Trophoblast cell (in vitro differentiated cells and primary cell): ENCODE data around the gene P2RY6.

Experiments
- DNase-seq, 2 donors: peaks; one replicate each; pipeline ENCODE4 v3.0.0-alpha.2; 2016
- H2AFZ ChIP-seq: 2 replicates; pipeline ENCODE4 v1.6.1; 2013; ENCODE audit warnings: low read length, moderate library complexity, mild to moderate bottlenecking; ENCODE audit not compliant: insufficient read depth, poor library complexity
- H2AK5ac ChIP-seq: 2 replicates; pipeline ENCODE4 v1.6.1; 2013; ENCODE audit warnings: mild to moderate bottlenecking, low read length
- H2BK120ac ChIP-seq: 2 replicates; pipeline ENCODE4 v1.6.1; 2013; ENCODE audit warnings: low read length, mild to moderate bottlenecking, moderate library complexity; ENCODE audit not compliant: insufficient read depth, poor library complexity
- H2BK12ac ChIP-seq: 2 replicates; pipeline ENCODE4 v1.6.1; 2013; ENCODE audit warnings: mild to moderate bottlenecking, low read length, moderate library complexity
- H2BK5ac ChIP-seq: 2 replicates; pipeline ENCODE4 v1.6.1; 2013; ENCODE audit warnings: low read length, low read depth, moderate library complexity, mild to moderate bottlenecking; ENCODE audit not compliant: poor library complexity
- H3K14ac ChIP-seq: 2 replicates; pipeline ENCODE4 v1.6.1; 2013; ENCODE audit warnings: mild to moderate bottlenecking, low read length
- H3K18ac ChIP-seq: 2 replicates; pipeline ENCODE4 v1.6.1; 2013; ENCODE audit warnings: mild to moderate bottlenecking, low read length
- H3K23ac ChIP-seq: 2 replicates; pipeline ENCODE4 v1.6.1; 2013; ENCODE audit warnings: low read length
- H3K27ac ChIP-seq: 2 replicates; pipeline ENCODE4 v1.5.1; 2013; ENCODE audit warnings: low read depth, mild to moderate bottlenecking, inconsistent platforms, low read length, moderate library complexity
- H3K27me3 ChIP-seq: 2 replicates; pipeline ENCODE4 v1.6.1; 2013; ENCODE audit warnings: inconsistent platforms, mild to moderate bottlenecking, low read length, moderate library complexity; ENCODE audit not compliant: insufficient read depth
- H3K36me3 ChIP-seq, 2 experiments: 1 replicate in 1 of 2; 2 replicates in 1 of 2; pipeline ENCODE4 v1.6.1; 2013; ENCODE audit warnings: low read length in 2 of 2, mild to moderate bottlenecking in 2 of 2, moderate library complexity in 1 of 2; ENCODE audit not compliant: insufficient read depth in 2 of 2, control insufficient read depth in 1 of 2
- H3K4ac ChIP-seq: 2 replicates; pipeline ENCODE4 v1.6.1; 2013; ENCODE audit warnings: low read depth, mild to moderate bottlenecking, low read length, moderate library complexity
- H3K4me1 ChIP-seq, 2 experiments: 1 replicate in 1 of 2; 2 replicates in 1 of 2; pipeline ENCODE4 v1.6.1; 2013; ENCODE audit warnings: low read length in 2 of 2, mild to moderate bottlenecking in 2 of 2, moderate library complexity in 1 of 2; ENCODE audit not compliant: insufficient read depth in 2 of 2, control insufficient read depth in 1 of 2
- H3K4me2 ChIP-seq: 2 replicates; pipeline ENCODE4 v1.6.1; 2013; ENCODE audit warnings: inconsistent platforms, mild to moderate bottlenecking, low read length, moderate library complexity
- H3K4me3 ChIP-seq: 2 replicates; pipeline ENCODE4 v1.5.1; 2013; ENCODE audit warnings: mild to moderate bottlenecking, low read depth, low read length, inconsistent platforms
- H3K79me1 ChIP-seq: one replicate; pipeline ENCODE4 v1.6.1; 2013; ENCODE audit warnings: low read length
- H3K79me2 ChIP-seq: 2 replicates; pipeline ENCODE4 v1.6.1; 2013; ENCODE audit warnings: low read length, mild to moderate bottlenecking; ENCODE audit not compliant: control insufficient read depth, insufficient read depth, poor library complexity
- H3K9ac ChIP-seq: 2 replicates; pipeline ENCODE4 v1.6.1; 2013; ENCODE audit warnings: mild to moderate bottlenecking, low read length
- H3K9me3 ChIP-seq: 2 replicates; pipeline ENCODE4 v1.6.1; 2013; ENCODE audit warnings: low read depth, mild to moderate bottlenecking, control low read depth, inconsistent platforms, low read length; ENCODE audit not compliant: insufficient read depth
- H4K12ac ChIP-seq: 2 replicates; pipeline ENCODE4 v1.6.1; 2013; ENCODE audit warnings: low read depth, mild to moderate bottlenecking, low read length, moderate library complexity
- H4K8ac ChIP-seq: 2 replicates; pipeline ENCODE4 v1.6.1; 2013; ENCODE audit warnings: low read depth, mild to moderate bottlenecking, low read length, moderate library complexity
- H4K91ac ChIP-seq: one replicate; pipeline ENCODE4 v1.6.1; 2013; ENCODE audit warnings: low read depth, mild to moderate bottlenecking, low read length, moderate library complexity
- WGBS: extraction: QIAGEN DNeasy Blood & Tissue Kit; methylation state at CpG from one replicate; pipeline ENCODE4 v1.1.7; 2013; ENCODE audit warnings: missing lambda C conversion rate; ENCODE audit not compliant: insufficient read length, insufficient coverage; ENCODE audit errors: extremely low coverage; 5-methylcytosine and 5-hydroxymethylcytosine counted together

Gene P2RY6

GRCh38 chr11:73283276-73284000, 11.3 kb downstream of the P2RY6 start:
- no peaks in the 10 kb centered on the region for H3K27me3 ChIP-seq
- H2AFZ ChIP-seq, result no peak overlapping the region
- peak overlapping the region; percentile 10 for H3K14ac ChIP-seq
- H3K18ac ChIP-seq, result peak overlapping the region; percentile 34
- no peak overlapping the region for H2BK120ac ChIP-seq
- H3K9ac ChIP-seq, result no peak overlapping the region
- no peak overlapping the region for H2BK5ac ChIP-seq
- peaks cover 10 to 20% of the 10 kb centered on the region in 2 experiments for H3K36me3 ChIP-seq
- no CpG with 5 or more reads among the region's 10 CpGs for WGBS
- H3K9me3 ChIP-seq, result no peaks in the 10 kb centered on the region
- H3K4me2 ChIP-seq, result no peak overlapping the region
- H3K79me2 ChIP-seq, result peaks cover 24% of the 10 kb centered on the region
- no peak overlapping the region for H3K4me3 ChIP-seq
- H3K79me1 ChIP-seq, result peaks cover 8% of the 10 kb centered on the region
- no peak overlapping the region for H2BK12ac ChIP-seq
- no peak overlapping the region for H3K27ac ChIP-seq
- H4K8ac ChIP-seq, result no peak overlapping the region
- no peak overlapping the region for H4K91ac ChIP-seq
- no peak overlapping the region for H4K12ac ChIP-seq
- H3K23ac ChIP-seq, result no peak overlapping the region
- H3K4me1 ChIP-seq, result peaks cover 48 to 56% of the 10 kb centered on the region in 2 experiments
- H2AK5ac ChIP-seq, result no peak overlapping the region
- no peak for DNase-seq
- peak overlapping the region; percentile 63 for H3K4ac ChIP-seq

- Histone ChIP-seq H3K79me1 (peaks cover 9% of the 10 kb centered on the region), H4K91ac (no peak overlapping the region), H3K36me3 (peaks cover 10 to 20% of the 10 kb centered on the region in 2 experiments), H3K23ac (no peak overlapping the region), H3K4ac (peak overlapping the region; percentile 63), H4K8ac (no peak overlapping the region), H3K9me3 (no peaks in the 10 kb centered on the region), H2AK5ac (no peak overlapping the region), H4K12ac (no peak overlapping the region), H2BK12ac (peak overlapping the region; percentile 19), H3K9ac (no peak overlapping the region), H3K4me3 (no peak overlapping the region), H3K4me1 (peaks cover 53 to 62% of the 10 kb centered on the region in 2 experiments), H3K4me2 (no peak overlapping the region), H3K14ac (no peak overlapping the region), H2AFZ (no peak overlapping the region), H3K79me2 (peaks cover 24% of the 10 kb centered on the region), H3K27ac (no peak overlapping the region), H3K18ac (peak overlapping the region; percentile 34), H3K27me3 (no peaks in the 10 kb centered on the region), H2BK120ac (no peak overlapping the region), H2BK5ac (no peak overlapping the region)
- DNase-seq, result no peak
- WGBS, result no CpG with 5 or more reads among the region's 3 CpGs
Observed at GRCh38 chr11:73284106-73284505, 12.0 kb downstream of the P2RY6 start.

- Histone ChIP-seq H3K4me3 (no peak overlapping the region), H3K4me2 (no peak overlapping the region), H3K4me1 (peaks cover 43 to 55% of the 10 kb centered on the region in 2 experiments), H2AFZ (no peak overlapping the region), H3K9me3 (no peaks in the 10 kb centered on the region), H4K12ac (no peak overlapping the region), H3K14ac (no peak overlapping the region), H3K27me3 (no peaks in the 10 kb centered on the region), H3K23ac (no peak overlapping the region), H2AK5ac (no peak overlapping the region), H3K79me2 (peaks cover 18% of the 10 kb centered on the region), H3K79me1 (peaks cover 11% of the 10 kb centered on the region), H2BK12ac (no peak overlapping the region), H3K18ac (no peak overlapping the region), H3K27ac (no peak overlapping the region), H4K91ac (no peak overlapping the region), H3K4ac (no peak overlapping the region), H2BK5ac (no peak overlapping the region), H2BK120ac (no peak overlapping the region), H4K8ac (no peak overlapping the region), H3K36me3 (peaks cover 10 to 20% of the 10 kb centered on the region in 2 experiments), H3K9ac (no peak overlapping the region)
- WGBS, result no CpG with 5 or more reads among the region's 1 CpG
- DNase-seq, result no peak
Observed at GRCh38 chr11:73285721-73286120, 13.6 kb downstream of the P2RY6 start.

- Histone ChIP-seq H3K79me1 (peaks cover 11% of the 10 kb centered on the region), H4K12ac (no peak overlapping the region), H2BK12ac (no peak overlapping the region), H2BK120ac (no peak overlapping the region), H2AFZ (no peak overlapping the region), H2AK5ac (no peak overlapping the region), H3K18ac (no peak overlapping the region), H3K36me3 (peaks cover 9 to 14% of the 10 kb centered on the region in 2 experiments), H4K91ac (no peak overlapping the region), H3K9me3 (no peaks in the 10 kb centered on the region), H3K4me1 (peaks cover 37 to 52% of the 10 kb centered on the region in 2 experiments), H3K27ac (no peak overlapping the region), H3K4ac (no peak overlapping the region), H3K27me3 (no peaks in the 10 kb centered on the region), H3K4me3 (no peak overlapping the region), H4K8ac (no peak overlapping the region), H3K23ac (no peak overlapping the region), H3K9ac (no peak overlapping the region), H3K79me2 (peaks cover 21% of the 10 kb centered on the region), H2BK5ac (no peak overlapping the region), H3K4me2 (no peak overlapping the region), H3K14ac (no peak overlapping the region)
- no peak for DNase-seq
- no CpG with 5 or more reads among the region's 9 CpGs for WGBS
Observed at GRCh38 chr11:73286240-73286810, 14.2 kb downstream of the P2RY6 start.
